GM13976 (cell line): Measurements from ENCODE around the gene LGALS7.
"Not testable (repeated sequence)": the region's sequence is repeated elsewhere in the genome, so short reads cannot be mapped to it uniquely, and the experiment has no call there.

Experiments used
- DNase-seq: peaks from one replicate; pipeline ENCODE4 v3.0.0; 2012; ENCODE audit warnings: low spot score
- in situ Hi-C: fragments of 300-500 bp; cut with MboI; formaldehyde crosslinking; loops from one replicate; pipeline ENCODE4 v1.12.0; 2022; ENCODE audit warnings: low sequenced_read_pairs, mixed read lengths, inconsistent platforms; ENCODE audit not compliant: unreplicated experiment
- TF ChIP-seq, protein P1 (sequence below): IDR thresholded peaks from 2 replicates; pipeline ENCODE4 v1.5.1; 2012; ENCODE audit warnings: borderline replicate concordance, mild to moderate bottlenecking; ENCODE audit not compliant: insufficient read depth; ENCODE audit errors: extremely low read depth, missing control alignments, control extremely low read depth

The LGALS7 gene

DNA sequence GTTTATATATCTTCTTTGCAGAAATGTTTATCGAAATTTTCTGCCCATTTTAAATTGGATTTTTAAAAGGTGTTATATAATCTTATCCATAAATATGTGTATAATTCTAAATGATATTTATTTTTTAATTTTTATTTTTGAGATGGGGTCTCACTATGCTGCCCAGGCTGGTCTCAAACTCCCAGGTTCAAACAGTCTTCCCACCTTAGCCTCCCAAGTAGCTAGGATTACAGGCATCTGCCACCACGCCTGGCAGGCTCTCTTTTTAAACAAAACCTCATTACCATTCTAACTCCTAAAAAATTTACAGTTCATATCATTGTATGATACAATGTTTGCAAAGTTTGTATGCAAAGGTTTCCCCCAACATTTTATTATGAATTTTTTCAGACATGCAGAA is 22.8 kb upstream of the LGALS7 start:
- no peak for DNase-seq
- TF ChIP-seq, protein P1, sequence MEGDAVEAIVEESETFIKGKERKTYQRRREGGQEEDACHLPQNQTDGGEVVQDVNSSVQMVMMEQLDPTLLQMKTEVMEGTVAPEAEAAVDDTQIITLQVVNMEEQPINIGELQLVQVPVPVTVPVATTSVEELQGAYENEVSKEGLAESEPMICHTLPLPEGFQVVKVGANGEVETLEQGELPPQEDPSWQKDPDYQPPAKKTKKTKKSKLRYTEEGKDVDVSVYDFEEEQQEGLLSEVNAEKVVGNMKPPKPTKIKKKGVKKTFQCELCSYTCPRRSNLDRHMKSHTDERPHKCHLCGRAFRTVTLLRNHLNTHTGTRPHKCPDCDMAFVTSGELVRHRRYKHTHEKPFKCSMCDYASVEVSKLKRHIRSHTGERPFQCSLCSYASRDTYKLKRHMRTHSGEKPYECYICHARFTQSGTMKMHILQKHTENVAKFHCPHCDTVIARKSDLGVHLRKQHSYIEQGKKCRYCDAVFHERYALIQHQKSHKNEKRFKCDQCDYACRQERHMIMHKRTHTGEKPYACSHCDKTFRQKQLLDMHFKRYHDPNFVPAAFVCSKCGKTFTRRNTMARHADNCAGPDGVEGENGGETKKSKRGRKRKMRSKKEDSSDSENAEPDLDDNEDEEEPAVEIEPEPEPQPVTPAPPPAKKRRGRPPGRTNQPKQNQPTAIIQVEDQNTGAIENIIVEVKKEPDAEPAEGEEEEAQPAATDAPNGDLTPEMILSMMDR: no peak
- in situ Hi-C loops: no loop called here

DNA sequence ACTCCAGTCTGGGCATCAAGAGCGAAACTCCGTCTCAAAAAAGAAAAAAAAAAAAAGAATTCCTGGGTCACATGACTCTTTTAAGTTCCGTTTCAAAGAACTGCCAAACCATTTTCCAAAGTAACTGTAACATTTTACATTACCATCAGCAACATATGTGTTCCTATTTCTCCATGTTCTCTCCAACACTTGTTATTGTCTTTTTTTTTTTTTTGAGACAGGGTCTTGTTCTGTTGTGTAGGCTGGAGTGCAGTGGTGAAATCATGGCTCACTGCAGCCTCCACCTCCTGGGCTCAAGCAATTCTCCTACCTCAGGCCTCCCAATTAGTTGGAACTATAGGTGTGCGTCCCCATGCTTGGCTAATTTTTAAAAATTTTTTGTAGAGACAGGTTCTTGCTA is 22.2 kb upstream of the LGALS7 start:
- TF ChIP-seq, protein P1: no peak
- DNase-seq: no peak
- in situ Hi-C loops: no loop called here

DNA sequence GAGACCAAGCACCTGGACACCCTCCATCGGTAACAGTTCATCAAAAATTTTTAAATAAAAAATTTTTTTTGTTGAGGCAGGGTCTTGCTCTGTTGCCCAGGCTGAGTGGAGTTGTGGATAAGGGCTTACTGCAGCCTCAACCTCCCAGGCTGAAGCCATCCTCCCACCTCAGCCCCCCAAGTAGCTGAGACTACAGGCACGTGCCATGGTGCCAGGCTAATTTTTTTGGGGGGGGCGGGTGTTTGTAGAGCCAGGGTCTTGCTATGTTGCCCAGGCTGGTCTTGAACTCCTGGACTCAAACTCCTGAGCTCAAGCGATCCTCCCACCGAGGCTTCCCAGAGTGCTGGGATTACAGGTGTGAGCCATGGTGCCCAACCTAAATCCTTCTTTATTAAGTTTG is 20.4 kb upstream of the LGALS7 start:
- in situ Hi-C loops: no loop called here
- TF ChIP-seq, protein P1: no peak
- DNase-seq: no peak

DNA sequence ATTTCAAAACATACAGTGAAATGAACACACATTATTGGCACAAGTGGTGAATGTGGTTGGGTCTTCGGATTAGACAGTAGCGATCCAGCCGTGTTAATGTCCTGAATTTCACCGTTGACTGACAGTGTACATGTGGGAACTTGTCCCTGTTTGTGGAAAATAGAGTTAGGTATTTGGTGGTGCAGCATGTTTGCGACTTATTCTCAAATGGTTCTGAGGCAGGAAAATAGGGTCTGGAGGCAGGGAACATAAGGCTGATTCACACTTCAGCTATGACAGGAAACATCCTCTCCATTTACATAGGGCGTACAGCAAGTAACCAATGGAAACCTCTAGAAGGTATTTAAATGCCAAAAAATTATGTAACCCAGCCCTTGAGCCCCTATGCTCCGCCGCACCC is 19.9 kb upstream of the LGALS7 start:
- TF ChIP-seq, protein P1: no peak

DNA sequence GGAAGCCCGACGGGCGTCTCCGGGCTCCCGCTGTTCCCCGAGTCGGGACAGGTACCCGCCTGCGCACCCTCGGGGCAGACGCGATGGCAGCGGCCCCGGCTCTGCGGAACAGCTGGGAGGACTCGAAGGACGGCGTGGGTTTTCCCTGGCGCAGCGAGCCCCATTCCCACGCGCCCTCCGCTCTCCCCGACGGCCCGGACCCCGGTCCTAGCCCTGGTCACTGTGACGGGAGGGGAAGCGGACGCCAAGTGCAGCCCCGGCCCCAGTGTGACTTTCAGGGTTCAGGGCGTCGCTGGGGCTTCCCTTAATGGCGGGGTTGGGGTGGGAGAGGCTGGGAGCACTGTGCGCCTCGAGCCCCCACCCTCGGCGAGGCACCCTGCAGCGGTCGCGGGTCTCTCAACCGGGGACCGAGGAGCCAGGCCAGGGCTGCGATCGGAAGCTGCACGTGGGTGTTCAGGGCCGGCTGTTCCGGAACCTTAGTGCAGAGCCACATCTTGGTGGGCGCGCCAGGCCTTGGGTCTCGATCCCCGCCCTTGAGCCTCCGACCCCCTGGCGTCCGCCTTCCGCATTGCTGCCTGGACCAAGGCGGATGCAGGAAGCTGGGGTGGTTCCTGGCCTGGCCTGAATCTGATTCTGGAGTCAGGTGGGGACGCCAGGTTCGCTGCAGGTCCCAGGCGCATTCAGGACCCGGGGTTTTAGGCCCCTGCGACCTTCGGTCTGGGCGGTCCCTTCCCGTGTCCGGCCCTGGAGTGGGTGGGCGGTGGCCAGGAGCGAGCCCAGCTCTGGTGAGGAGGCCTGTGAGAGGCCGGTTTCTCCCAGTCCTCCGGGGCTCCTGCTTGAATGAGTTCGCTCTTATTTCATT is 19.2 kb upstream of the LGALS7 start:
- in situ Hi-C loops: no loop called here
- TF ChIP-seq, protein P1: no peak
- peak; percentile 69 for DNase-seq

More for the DNA sequence above, 19.9 kb upstream of the LGALS7 start:
- DNase-seq: no peak
- in situ Hi-C loops: no loop called here

DNA sequence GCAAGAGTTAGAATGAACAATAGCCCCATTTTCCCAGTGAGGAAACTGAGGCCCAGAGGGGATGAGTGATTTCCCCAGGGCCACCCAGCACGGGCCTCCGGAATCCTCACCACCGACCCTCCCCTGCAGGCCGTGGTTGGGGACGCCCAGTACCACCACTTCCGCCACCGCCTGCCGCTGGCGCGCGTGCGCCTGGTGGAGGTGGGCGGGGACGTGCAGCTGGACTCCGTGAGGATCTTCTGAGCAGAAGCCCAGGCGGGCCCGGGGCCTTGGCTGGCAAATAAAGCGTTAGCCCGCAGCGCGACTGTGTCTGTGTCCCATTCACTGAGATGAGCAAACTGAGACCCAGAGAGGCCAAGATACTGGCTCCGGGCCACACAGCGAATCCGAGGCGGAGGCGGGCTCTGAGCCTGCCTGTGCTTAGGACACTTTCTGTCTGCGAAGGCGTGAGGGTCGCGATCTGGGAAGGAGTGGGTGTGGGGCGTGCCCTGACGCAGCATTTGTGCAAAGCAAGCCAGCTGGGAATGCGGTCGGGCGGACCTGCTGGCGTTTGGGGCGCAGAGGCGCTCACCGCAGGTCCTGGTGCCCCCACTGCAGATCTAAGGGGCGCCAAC is 18.2 kb upstream of the LGALS7 start:
- DNase-seq, in situ Hi-C loops: not testable (repeated sequence)

DNA sequence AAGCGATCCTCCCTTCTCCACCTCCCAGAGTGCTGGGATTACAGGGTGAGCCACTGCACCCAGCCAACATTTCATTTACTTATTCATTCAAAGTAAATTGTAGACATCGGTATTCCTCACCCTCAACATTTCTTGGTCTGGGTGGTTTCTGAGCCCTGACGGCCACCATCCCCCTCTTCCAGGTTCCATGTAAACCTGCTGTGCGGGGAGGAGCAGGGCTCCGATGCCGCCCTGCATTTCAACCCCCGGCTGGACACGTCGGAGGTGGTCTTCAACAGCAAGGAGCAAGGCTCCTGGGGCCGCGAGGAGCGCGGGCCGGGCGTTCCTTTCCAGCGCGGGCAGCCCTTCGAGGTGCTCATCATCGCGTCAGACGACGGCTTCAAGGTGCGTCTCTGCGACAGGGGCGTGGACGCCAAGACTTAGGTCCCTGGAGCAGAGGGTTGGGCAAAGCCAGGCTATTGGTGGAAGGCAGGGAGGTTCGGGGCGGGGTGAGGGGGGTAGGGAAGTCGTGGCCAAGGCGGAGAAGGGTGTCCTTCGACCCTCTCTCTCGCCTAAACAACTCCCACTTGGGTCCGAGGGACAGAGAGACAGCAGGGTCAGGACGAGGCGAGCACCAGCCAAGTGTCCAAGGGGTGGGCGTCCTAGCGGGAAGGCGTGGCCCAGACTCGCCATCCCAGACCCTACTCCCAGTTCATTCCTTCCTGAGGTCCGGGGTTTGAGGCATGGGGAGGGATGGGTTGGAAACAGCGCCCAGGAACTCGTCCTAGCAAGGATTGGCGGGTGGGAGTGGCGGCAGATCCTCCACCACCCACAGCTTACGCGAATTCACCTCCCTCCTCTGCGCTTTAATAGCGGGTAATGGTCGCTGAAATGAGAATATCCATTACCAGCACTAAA is 17.4 kb upstream of the LGALS7 start:
- in situ Hi-C loops, DNase-seq: not testable (repeated sequence)
